ENCODE measurements around the gene SASH1.
"Not testable (repeated sequence)": the region's sequence is repeated elsewhere in the genome, so short reads cannot be mapped to it uniquely, and the experiment has no call there.

SASH1 gene

DNA sequence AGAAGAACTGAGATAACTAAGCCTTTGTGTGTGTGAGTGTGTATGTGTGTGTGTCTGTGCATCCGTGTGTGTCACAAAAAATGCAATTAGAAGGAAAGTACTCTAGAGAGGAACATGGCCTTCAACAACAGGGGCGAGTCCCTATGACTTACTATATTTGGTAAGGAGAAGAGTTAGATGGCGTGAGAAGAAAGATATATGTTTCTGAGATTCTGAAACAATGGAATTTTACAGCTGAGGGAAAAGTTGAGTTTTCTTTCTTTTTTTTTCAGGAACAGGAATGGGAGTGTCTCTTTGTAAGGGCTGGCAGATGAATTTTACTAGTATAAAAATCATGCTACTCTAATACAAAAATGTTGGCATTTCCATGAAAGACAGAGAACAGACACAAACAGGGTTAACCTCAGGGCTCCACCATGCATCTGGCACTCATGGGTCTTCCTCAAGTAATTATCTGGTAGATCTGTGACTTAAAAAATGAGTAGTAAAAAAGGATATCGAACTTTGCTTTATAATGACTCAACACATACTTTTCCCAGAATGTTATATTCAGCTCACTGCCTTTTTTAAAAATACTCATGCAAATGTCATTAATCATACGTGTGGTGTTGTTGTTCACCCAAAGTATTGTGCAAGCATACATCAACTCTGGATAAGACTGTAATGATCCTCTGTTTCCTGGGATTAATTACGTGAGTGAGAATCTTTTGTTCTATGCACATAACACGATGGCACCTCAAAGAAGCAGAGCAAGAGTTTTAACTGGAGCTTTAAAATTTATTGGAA, 12.8 kb upstream of the SASH1 start:
- no peak for DNase-seq

DNA sequence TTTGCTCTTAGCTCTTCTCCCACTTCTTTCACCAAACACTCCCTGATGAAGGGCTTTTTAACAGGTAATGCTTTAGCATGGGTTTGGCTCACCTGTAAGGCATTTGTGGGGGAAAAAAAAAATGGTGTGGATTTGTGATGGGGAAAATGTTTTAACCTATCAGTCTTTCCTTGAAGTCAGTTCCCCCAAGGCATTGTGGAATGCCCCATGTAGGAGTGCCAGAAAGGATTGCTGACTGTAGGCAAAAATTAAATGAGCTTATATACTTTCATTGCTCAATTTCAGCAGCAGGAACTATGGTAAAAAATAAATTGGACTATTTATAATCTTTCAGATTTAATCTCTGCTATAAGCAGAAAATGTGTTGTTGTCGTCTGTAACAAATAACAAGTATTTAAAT, 10.6 kb upstream of the SASH1 start:
- DNase-seq, result no peak

DNA sequence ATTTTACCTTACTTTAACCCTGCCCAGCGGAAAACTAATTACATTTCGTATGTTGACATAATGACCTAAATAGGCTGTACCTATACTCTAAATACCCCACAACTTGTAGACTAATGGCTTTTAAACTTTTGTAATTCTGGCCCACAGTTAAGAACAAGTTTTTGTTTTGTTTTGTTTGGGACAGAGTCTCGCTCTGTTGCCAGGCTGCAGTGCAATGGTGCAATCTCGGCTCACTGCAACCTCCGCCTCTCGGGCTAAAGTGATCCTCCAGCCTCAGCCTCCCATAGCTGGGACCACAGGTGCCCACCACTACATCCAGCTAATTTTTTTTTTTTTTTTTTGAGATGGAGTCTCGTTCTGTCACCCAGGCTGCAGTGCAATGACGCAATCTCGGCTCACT, 5.7 kb upstream of the SASH1 start:
- DNase-seq, result no peak

DNA sequence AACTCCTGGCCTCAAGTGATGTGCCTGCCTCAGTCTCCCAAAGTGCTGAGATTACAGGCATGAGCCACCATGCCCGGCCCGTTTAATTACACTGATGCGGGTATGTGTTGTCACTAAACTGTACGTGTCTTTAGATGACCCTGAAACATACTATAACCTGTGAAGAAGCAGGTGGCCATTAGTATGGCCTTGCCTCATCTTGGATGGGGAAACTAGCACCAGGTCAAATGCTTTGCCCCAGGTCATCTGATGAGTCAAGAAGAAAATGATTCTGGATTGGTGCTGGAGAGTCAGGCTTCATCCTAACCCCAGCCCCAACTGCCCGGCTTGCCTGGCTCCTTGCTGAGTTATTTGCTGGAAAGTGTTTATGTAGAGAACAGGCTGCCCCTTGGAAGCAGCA, 2.9 kb upstream of the SASH1 start:
- DNase-seq, result no peak

DNA sequence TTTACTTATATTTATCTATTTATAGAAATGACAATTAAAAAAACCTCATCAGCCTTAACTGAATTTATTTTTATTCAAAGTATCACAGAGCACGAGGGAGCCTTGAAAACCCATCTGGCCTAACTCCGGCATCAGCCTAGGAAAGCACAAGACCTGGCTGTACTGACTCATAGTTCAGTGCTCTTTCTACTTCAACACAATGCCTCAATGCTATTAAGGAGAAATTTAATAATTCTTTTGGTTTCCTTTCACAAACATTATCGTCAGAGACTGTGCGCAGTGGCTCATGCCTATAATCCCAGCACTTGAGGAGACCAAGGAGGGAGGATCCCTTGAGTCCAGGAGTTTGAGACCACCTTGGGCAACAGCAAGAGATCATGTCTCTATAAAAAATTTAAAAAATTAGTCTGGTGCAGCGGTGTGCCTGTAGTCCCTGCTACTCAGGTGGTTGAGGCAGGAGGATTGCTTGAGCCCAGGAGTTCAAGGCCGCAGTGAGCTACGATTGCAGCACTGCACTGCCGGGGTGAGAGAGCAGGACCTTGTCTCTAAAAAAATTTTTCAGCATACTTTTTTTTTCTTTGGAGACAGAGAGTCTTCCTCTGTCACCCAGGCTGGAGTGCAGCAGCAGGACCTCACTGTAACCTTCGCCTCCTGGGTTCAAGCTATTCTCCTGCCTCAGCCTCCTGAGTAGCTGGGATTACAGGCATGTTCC, 1.9 kb upstream of the SASH1 start:
- DNase-seq, result no peak

DNA sequence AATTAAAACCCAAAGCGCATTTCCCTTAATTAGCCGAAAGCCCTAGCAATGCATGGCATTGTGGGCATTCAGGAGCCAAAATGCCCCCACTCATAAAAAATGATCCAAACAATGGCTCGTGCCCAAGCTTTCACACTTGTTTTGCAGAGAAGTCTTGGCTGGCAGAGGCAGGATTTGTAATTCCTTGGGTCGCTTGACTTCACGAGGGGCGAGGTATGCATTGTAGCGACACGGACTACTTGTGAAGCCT, 613 bp upstream of the SASH1 start:
- DNase-seq, result no peak

DNA sequence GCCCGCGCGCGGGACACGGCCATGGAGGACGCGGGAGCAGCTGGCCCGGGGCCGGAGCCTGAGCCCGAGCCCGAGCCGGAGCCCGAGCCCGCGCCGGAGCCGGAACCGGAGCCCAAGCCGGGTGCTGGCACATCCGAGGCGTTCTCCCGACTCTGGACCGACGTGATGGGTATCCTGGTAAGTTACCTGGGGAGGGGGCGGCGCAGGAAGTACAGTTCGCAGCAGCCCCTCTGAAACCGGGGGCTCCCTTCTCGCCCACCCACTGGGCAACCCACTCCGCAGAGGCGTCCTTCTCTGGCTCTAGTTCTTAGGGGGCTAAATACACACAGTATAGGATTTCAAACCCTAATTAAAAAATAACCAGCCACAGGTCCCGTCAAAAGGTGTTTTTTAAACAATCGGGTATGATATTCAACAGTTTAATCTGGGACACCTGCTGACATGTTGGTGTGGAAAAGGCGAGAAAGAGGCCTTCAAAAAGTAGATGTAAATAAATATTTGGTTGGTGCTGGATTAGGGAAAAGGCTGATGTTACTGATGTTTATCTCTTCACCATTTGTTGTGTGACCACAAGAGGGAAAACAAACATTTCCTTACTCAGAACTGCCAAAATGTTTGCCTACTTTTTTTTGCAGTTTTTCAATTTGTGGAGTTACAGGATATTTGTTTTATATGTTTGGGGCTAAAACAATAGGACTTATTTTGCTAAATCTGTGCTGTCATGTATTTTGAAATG, 577 bp downstream of the SASH1 start:
- no peak for DNase-seq

DNA sequence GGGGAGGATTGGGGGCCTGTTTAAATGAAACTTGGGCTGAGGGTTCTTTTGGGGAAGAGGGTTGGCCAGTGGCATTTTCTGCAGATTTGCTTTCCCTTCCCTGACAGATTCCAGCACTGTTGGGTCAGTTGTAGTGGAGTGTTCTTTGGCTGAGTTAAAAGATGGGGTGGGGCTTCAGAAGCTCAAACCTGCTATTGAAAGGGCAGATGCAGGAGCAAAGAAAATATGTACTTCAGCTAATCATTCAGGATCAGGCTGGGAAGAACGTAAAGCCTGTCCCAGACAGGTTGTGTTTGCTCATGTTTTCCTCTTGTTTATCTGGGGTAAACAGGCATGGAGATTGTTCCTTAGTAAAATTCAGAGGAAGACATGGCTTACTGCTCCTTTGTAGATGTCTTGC, 2.5 kb downstream of the SASH1 start:
- no peak for DNase-seq

DNA sequence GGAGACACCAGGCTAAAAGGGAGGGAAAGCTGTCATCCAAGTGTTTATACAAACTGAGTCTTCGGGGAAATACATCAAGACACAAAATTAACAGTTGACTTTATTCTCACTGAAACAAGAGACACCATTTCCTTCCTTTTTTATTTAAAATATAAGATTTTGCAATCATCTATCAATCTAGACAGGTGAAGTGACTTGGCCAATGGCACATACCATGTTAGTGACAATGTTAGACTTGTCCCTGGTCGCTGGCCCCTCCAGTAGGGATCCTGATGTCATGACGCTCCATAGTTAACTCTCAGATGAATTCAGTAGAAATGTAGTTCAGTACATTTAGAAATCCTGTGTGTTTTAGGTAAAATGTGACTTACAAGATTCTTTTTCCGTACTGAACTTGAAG, 2.9 kb downstream of the SASH1 start:
- no peak for DNase-seq

DNA sequence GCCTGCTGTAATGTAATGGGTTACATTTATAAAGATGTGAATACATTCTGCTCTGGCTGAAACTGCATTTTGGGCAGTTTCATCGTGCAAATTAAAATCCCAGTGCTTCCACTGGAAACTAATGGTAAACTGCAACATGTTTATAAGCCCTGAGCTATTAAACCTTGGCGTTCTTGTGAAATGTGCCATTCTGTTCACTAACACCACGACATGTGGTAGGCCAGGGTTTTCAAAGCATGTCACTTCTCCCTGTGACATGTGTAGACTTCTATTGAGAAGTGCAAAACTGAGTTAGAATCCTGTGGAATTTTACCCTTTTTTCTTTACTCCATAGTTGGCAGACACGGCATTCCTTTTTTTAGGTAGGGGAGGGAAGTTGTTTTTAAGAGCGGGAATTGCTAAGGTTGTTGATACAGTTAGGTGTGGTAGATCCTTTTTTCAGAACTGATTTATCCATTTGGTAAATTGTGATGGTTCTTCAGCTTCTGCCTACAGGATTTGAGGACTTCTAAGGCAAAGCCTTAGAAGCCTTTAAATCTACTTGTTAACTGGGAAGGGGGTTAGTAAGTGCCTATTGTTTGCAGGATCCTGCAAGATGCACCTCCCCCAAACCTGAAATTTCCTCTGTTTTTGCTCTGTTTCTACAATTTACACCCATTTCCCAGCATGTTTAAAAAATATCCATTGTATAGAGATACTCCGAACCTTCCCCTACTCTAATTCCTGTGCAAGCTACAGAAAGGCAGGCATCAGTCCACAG, 4.2 kb downstream of the SASH1 start:
- DNase-seq, result no peak

DNA sequence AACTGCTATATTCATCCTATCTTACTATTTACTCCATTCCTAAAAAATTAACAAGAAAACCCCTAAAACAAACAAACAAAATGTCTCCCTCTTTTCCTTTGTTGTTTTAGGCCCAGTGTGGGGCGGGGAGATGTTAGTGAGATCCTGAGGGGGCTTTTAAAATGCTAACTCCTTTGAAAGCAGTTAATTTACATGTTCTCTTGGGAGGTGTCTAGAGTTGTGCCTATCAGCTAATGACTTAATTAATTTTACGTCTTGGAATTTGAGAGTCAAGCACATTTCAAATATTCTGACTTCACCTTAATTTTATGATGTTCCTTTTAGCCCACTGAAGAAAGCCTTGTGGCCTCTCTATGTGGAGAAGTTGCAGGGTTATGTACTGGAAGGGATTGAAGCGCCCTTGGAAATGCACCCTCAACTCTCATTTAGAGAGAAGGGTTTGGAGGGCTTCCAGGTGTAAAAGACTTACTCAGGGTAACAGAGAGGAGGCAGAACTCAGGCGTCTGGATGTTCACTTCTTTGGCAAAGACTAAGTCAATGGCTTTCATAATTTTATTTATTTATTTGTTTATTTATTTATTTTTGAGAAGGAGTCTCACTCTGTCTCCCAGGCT, 4.9 kb downstream of the SASH1 start:
- no peak for DNase-seq

DNA sequence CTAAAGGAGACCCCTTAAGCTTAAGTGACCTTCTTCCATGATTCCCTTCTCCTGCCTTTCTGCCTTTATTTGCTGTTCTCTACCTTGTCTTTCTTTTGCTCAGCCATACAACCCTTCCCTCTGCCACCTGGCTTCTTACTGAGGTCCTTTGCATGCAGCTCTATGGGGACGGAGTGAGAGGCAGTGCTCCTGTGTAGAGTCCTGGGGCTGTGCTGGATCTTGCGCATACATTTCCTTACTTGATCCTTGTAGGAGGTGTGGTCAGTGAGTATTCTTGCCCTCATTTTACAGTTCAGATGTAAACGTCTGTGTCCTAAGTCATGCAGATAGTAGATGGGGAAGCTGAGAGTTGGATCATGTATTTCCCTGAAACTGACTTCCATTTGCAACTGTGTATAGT, 5.7 kb downstream of the SASH1 start:
- DNase-seq, result no peak

DNA sequence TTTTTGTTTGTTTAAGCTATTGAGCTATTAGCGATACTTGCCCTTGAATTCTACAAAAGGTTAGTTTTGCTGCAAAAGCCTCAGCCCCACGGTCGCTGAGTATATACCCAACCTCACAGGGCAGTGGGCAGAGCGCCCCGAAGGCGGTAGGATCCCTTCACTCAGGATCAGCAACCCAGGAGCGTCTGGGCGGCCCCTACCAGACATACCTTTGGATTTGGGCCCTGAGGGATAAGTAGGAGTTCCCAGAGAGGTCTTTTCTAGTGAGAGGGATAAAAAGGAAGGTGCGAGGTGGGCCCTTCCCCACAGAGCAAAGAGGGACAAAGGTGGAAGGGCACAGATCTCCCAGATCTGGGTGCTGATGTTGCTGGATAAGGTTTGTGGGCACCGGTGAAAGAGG, 6.1 kb downstream of the SASH1 start:
- DNase-seq, result no peak

DNA sequence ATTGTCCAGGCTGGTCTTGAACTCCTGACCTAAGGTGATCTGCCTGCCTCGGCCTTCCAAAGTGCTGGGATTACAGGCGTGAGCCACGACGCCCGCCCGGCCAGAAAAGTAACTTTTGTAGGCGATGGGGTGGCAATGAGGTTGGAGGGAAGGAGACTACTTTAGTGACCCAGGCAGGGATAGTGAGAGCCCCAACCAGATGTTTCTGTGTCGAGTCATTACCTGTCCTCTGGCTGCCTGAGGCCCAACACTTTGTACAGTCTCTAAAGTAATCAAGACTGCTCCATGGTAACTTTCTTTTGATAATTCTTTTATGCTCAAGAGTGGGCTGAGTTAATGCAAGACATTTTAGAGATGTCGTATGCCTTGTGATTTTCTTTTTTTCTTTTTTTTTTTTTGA, 6.8 kb downstream of the SASH1 start:
- no peak for DNase-seq

DNA sequence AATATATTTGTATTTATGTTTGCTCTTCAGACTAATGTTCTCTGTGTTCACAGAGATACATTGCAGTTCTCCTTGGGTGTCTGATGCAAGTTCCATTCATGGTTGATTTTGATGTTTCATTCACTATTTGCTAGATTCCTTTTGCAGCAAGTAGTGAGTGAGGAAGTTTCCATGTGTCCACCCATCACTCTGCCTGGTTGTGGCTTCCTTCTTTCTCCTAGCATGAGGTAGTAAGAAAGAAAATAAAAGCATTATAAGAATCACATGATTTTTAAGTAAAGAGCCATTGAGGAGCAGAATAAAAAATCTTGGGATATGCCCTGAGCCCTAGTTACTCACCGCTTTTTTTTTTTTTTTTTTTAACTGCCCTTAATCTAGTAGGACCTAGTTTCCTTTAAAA, 8.7 kb downstream of the SASH1 start:
- no peak for DNase-seq

DNA sequence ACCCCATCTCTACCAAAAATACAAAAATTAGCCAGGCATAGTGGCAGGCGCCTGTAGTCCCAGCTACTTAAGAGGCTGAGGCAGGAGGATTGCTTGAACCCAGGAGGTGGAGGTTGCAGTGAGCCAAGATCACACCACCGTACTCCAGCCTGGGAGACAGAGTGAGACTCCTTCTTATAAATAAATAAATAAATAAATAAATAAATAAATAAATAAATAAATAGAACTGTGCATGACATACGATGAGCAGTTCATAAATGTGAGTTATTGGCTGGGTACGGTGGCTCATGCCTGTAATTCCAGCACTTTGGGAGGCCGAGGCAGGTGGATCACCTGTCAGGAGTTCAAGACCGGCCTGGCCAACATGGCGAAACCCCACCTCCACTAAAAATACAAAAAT, 9.8 kb downstream of the SASH1 start:
- not testable (repeated sequence) for DNase-seq

DNA sequence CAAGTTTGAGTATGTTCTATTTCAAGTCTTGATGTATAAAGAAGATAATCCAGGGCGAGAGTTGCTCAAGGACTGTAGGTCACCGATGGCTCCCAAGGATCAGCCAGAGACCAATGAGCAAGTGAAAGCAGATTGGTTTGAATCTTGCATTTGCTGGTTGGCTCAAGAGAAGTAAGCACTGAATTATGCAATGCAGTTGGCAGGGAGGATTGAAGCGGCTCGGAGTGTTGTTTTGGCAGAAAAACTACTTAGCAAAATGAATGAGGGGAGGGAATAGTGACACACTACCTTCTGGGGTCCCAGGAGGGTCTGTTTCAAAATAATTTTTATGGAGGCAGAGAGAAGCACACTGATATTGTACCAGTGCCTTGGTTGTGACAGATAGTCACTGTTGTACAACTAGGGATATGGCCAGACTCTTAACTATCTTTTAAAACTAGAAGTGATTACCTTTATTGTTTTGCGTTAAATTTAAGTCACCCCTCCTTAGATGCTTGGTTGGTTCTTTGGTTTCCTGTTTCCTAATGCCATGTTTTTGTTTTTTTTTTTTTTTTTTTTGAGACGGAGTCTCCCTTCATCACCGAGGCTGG, 15.7 kb downstream of the SASH1 start:
- no peak for DNase-seq

DNA sequence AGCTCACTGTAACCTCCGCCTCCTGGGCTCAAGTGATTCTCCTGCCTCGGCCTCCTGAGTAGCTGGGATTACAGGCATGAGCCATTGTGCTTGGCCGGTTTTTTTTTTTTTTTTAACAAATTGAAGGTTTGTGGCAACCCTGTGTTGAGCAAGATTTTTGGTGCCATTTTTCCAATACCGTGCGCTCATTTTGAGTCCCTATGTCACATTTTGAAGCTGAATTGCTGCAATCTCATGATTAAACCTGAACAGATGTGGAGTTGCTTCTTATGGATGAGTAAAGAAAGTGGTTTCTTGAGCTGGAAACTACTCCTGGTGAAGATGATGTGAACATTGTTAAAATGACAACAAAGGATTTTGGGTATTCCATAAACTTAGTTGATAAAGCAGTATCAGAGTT, 16.6 kb downstream of the SASH1 start:
- DNase-seq, result no peak

DNA sequence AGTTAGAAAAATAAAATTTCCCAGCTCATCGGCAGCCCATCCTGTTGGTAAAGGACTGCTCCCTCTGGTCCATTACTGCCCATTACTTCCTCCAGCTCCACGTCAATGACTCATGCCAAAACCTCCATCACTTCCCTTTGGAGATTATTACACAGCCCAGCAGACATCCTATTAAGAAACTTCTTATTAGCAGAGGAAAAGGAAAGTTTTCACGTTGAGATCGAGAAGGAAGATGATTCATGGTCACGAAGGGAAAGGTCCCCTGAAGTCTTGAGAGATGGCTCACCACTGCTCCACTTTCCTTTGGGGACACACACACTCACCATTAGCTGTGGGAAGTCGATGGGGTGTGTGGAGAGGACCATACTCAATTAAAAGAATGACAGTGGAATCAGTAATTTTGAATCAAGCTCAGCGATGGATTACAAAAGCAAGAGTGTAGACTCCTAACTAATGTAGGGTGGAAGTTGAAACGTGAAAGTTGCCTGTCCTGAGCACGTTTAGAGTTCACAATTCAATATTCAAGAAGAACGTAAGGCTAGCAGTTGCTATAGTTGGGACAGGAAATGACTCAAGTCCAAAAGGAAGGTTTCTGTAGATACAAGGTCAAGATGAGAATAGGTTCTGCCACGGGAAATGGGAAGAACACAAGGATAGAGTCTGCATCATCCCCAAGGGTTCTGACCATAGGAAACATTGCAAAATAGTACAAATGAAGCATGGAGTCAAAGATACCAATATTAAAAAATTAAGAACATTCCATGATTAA, 21.6 kb downstream of the SASH1 start:
- DNase-seq, result no peak

DNA sequence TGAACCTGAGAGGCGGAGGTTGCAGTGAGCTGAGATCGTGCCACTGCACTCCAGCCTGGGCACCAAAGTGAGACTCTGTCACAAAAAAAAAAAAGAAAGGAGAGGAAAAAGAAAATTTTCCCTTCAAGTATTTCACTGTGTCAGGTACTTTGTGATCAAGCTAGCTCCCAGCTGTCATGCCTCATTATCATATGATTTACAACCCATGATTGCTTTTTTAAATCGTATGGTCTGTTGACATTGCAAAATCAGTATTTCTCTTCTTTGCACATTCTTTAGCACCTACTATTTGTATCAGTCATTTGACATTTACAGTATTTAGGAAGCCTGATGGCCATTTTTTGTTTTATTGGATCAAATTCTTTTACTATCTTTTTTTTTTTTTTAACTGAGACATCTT, 22.4 kb downstream of the SASH1 start:
- no peak for DNase-seq

DNA sequence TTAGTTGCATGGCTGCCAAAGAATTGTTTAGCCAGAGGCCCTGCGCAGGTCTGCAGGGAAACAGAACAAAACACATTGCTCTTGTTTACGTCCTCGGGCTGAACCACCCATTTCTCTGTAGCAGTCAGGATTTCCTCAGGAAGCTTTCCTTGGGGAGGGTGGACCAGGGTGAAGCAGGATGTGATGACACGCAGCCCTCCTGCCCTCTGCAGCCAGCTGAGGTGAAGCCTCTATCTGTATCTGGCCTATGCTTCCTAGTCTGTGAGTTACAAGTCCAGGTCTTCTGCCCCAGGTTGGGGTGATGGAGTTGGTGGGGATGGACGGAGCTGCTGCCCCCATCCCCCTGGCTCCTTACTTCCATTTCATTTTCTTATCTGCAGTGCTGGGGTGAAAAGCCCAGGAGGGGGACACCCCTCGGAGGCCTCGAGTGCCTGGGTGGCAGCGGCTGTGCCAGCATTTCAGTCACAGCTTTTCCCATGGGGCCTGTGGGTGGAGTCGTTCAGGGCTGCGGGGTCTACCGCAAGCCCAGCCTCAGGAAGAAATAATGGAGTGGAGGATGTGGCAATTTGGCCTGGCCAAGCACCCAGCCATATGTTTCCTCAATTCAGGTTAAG, 24.9 kb downstream of the SASH1 start:
- no peak for DNase-seq
